Stimulated activated memory B cell treated with anti-CD40 and anti-IgM and Interleukin-4, amounts not matched to agents 10 μg/mL and 1 μg/mL and 100 μg/mL, for 72 hours (primary cell): ENCODE results near the gene NCKAP5.

Source experiments
- ATAC-seq: fragments of 150-1000 bp; cut with Tn5 transposase; 2 replicates; pipeline ENCODE4 v1.10.0; 2021
- H3K27ac Mint-ChIP-seq: one replicate; pipeline ENCODE4 v1.8.0; 2022; ENCODE audit warnings: mild to moderate bottlenecking, mixed read lengths
- H3K27me3 Mint-ChIP-seq: one replicate; pipeline ENCODE4 v1.8.0; 2022; ENCODE audit warnings: mixed read lengths
- H3K36me3 Mint-ChIP-seq: one replicate; pipeline ENCODE4 v1.8.0; 2022; ENCODE audit warnings: mixed read lengths
- H3K4me1 Mint-ChIP-seq: one replicate; pipeline ENCODE4 v1.8.0; 2022; ENCODE audit warnings: mixed read lengths
- H3K4me3 Mint-ChIP-seq: one replicate; pipeline ENCODE4 v1.8.0; 2022; ENCODE audit warnings: mild to moderate bottlenecking, moderate library complexity, mixed read lengths
- H3K9me3 Mint-ChIP-seq: one replicate; pipeline ENCODE4 v1.8.0; 2022; ENCODE audit warnings: mixed read lengths

Gene NCKAP5

DNA sequence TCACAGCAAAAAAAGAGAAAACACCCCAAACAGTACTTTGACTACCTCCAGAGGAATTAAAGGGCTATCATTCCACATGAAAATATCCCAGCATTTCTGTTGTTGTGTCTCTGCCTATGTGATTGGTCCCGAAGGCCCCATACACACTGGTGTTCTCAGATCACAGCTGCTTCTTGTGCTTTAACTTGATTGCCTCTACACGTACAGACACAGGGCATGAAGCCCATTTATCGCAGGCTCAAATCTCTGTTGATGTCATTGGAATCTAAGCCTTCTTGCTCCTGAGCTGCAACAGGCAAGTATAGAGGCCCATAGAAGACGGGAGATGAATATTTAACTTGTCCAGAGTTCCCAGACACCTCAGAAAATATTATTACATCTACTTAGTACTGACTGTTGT, 405.2 kb downstream of the NCKAP5 start:
- Mint-ChIP-seq H3K4me3 (no peak overlapping the region), H3K27me3 (no peaks in the 10 kb centered on the region), H3K36me3 (no peaks in the 10 kb centered on the region), H3K9me3 (no peaks in the 10 kb centered on the region), H3K27ac (no peak overlapping the region), H3K4me1 (no peaks in the 10 kb centered on the region)
- ATAC-seq: no peak

DNA sequence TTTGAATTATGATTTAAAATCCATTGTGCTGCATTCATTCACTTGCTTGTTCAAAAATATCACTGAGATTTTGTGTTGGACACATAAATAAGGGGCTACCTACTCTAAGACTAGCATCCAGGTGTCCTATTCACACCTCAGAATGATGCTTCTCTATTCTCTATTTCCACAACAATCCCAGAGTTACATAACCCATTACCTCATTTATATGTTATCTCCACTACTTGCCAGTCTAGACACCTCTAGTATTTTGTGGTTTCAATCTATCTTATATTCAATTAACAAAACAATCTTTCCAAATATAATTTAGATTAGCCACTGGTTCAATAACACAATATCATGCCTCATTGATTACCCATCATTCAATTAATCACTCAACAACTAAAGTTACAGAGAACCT, 409.8 kb downstream of the NCKAP5 start:
- no peak overlapping the region for H3K27ac Mint-ChIP-seq
- H3K27me3 Mint-ChIP-seq: no peaks in the 10 kb centered on the region
- ATAC-seq: no peak
- H3K4me3 Mint-ChIP-seq: no peak overlapping the region
- H3K36me3 Mint-ChIP-seq: no peaks in the 10 kb centered on the region
- no peaks in the 10 kb centered on the region for H3K4me1 Mint-ChIP-seq
- H3K9me3 Mint-ChIP-seq: peaks cover 2% of the 10 kb centered on the region

DNA sequence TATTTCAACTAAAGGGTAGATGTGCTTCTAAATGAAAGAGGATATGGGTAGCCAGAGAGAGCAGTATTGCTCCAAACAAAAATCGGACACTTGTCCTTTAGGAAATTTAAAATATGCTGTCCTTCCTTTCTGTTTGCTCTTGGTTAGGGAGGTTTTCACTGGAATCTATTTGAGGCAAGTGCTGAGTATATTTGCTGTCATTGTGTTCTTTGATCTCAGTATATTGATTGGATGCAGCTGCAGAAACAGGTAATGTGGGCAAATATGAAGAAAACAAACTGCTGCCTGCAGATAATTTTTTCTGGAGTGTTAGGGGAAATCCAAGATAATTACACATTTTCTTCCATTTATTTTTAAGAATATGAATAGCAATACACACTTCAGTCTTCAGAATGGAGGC, 410.2 kb downstream of the NCKAP5 start:
- H3K4me3 Mint-ChIP-seq: no peak overlapping the region
- peaks cover 3% of the 10 kb centered on the region for H3K9me3 Mint-ChIP-seq
- no peak overlapping the region for H3K27ac Mint-ChIP-seq
- no peaks in the 10 kb centered on the region for H3K4me1 Mint-ChIP-seq
- no peaks in the 10 kb centered on the region for H3K27me3 Mint-ChIP-seq
- ATAC-seq: no peak
- H3K36me3 Mint-ChIP-seq: no peaks in the 10 kb centered on the region

DNA sequence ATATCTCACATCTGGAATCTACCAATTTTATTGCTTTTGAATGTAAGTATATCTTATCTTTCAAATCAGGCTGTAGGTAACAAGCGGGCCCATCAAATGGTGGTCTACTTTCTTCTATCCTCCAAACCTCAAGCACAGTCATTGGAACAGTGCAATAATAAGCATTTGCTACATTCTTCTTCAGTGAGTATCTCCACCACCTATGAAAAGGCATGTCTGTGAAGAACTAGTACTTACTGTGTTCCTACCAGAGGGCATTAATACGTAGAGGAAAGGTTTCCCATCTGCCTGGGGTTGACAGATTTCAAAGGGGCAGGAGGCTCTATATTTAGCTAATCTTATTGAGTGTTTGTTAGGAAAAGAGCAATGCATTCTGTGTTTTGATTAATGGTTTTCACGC, 411.1 kb downstream of the NCKAP5 start:
- no peaks in the 10 kb centered on the region for H3K36me3 Mint-ChIP-seq
- no peak overlapping the region for H3K4me3 Mint-ChIP-seq
- no peaks in the 10 kb centered on the region for H3K4me1 Mint-ChIP-seq
- no peaks in the 10 kb centered on the region for H3K27me3 Mint-ChIP-seq
- H3K27ac Mint-ChIP-seq: no peak overlapping the region
- no peak for ATAC-seq
- H3K9me3 Mint-ChIP-seq: peaks cover 3% of the 10 kb centered on the region

DNA sequence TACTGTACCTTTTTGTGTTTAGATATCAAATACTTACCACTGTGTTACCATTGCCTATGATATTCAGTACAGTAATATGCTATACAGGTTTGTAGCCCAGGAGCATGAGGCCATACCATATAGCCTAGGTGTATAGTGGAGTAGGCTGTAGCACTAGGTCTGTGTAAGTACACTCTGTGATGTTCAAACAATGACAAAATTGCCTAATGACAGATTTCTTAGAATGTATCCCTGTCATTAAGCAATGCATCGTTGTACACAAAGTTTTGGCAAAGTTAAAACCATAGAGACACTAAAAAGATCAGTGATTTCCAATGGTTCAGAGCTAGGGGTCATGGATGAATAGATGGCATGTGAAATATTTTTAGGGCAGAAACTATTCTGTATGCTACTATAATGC, 415.5 kb downstream of the NCKAP5 start:
- no peak for ATAC-seq
- H3K4me3 Mint-ChIP-seq: no peak overlapping the region
- peaks cover 10% of the 10 kb centered on the region for H3K27me3 Mint-ChIP-seq
- no peaks in the 10 kb centered on the region for H3K4me1 Mint-ChIP-seq
- no peak overlapping the region for H3K27ac Mint-ChIP-seq
- no peaks in the 10 kb centered on the region for H3K36me3 Mint-ChIP-seq
- H3K9me3 Mint-ChIP-seq: peaks cover 5% of the 10 kb centered on the region

DNA sequence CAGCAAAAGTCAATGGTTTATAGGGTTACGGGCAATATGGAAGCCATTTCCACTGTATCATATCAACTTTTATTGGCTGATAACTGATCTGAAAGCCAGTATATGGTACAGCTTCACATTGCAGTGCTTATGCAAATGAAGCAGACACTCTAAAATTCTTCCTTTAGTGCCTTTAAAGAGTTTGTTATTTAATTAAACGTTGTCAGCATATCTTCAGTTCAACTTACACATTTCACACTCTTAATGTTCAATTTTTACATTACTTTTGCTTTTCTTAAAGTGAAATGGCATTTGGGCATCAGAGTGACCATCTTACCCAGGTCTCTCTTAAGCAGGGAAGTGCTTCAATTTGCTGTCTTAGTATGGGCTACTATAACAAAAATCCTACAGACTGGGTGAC, 420.1 kb downstream of the NCKAP5 start:
- peaks cover 10% of the 10 kb centered on the region for H3K27me3 Mint-ChIP-seq
- H3K4me3 Mint-ChIP-seq: no peak overlapping the region
- no peaks in the 10 kb centered on the region for H3K4me1 Mint-ChIP-seq
- ATAC-seq: no peak
- no peak overlapping the region for H3K27ac Mint-ChIP-seq
- peaks cover 2% of the 10 kb centered on the region for H3K9me3 Mint-ChIP-seq
- H3K36me3 Mint-ChIP-seq: no peaks in the 10 kb centered on the region

DNA sequence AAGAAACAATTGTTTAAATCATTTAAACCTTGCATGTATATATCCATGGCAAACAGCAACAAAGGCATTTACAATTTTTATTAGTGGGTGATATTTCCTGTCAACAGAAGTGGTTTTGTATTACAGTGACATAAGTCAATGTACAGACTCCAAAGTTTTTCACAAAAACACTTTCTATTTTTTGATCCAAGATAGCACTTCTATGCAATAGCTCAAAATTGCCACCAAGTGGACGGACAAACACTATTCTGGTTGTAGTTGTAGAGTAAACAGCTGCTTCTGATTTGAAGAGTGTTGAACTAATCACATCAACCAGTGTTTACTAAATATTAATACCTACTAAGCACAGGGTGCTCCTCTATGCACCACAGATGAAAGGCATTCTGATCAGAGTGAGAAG, 421.4 kb downstream of the NCKAP5 start:
- no peak overlapping the region for H3K4me3 Mint-ChIP-seq
- H3K9me3 Mint-ChIP-seq: peaks cover 2% of the 10 kb centered on the region
- no peak for ATAC-seq
- no peak overlapping the region for H3K27ac Mint-ChIP-seq
- no peaks in the 10 kb centered on the region for H3K36me3 Mint-ChIP-seq
- peaks cover 10% of the 10 kb centered on the region for H3K27me3 Mint-ChIP-seq
- H3K4me1 Mint-ChIP-seq: no peaks in the 10 kb centered on the region

DNA sequence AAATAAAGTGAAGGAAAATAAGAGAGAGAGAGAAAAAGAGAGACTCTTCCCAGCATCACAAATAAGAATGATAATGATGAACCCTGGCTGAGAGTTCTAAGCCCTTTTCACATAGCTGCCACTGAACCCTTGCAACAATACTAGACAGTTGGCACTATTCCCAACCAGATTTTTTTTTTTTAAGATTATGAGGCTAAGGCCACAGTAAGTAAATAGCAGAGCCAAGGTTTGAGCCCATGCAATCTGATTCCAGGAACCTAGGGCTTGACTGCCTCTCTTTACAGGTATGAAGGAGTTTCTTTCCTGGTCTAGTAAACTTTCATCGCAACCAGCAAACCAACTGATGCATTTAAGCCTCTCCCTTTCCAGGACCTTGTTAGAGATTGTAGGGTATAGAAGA, 424.6 kb downstream of the NCKAP5 start:
- ATAC-seq: no peak
- peaks cover 6% of the 10 kb centered on the region for H3K4me1 Mint-ChIP-seq
- no peak overlapping the region for H3K27ac Mint-ChIP-seq
- no peaks in the 10 kb centered on the region for H3K36me3 Mint-ChIP-seq
- no peaks in the 10 kb centered on the region for H3K27me3 Mint-ChIP-seq
- H3K4me3 Mint-ChIP-seq: no peak overlapping the region
- H3K9me3 Mint-ChIP-seq: no peaks in the 10 kb centered on the region

DNA sequence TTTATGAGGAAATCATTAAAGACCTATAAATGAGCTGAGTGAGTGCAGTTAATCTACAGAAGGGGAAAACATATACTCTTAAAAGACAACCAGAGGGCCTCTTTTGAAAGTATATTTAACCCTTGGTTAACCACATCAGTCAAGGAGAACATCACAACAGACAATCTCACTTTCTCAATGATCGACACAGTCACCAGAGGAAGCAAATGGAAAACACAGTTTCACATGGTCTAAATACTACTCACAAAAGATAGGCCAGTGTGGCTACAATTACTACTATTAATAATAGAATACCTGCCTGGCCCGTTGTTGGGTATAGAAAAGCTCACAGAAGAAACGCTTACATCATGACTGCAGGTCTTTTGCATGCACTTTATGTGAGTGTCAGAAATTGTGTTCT, 426.2 kb downstream of the NCKAP5 start:
- ATAC-seq: no peak
- Mint-ChIP-seq H3K27ac (no peak overlapping the region), H3K4me3 (no peak overlapping the region), H3K36me3 (no peaks in the 10 kb centered on the region), H3K9me3 (no peaks in the 10 kb centered on the region), H3K27me3 (no peaks in the 10 kb centered on the region), H3K4me1 (peaks cover 6% of the 10 kb centered on the region)

DNA sequence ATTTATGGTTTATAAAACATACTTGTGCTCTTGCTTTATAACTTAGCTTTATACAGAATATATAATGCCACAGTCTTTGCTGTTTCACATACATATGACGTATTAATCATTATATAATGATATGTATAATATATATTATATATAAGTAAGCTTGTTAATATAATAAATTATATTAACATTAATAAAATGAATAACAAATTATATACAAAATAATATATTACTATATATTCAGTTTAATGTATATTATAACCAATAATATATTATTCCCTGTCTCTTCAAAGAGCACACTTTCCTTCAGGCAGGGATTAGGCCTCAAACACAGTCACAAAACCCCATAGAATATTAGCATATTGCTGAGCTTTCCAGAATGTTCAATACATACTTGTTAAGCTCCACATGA, 427.6 kb downstream of the NCKAP5 start:
- H3K36me3 Mint-ChIP-seq: no peaks in the 10 kb centered on the region

DNA sequence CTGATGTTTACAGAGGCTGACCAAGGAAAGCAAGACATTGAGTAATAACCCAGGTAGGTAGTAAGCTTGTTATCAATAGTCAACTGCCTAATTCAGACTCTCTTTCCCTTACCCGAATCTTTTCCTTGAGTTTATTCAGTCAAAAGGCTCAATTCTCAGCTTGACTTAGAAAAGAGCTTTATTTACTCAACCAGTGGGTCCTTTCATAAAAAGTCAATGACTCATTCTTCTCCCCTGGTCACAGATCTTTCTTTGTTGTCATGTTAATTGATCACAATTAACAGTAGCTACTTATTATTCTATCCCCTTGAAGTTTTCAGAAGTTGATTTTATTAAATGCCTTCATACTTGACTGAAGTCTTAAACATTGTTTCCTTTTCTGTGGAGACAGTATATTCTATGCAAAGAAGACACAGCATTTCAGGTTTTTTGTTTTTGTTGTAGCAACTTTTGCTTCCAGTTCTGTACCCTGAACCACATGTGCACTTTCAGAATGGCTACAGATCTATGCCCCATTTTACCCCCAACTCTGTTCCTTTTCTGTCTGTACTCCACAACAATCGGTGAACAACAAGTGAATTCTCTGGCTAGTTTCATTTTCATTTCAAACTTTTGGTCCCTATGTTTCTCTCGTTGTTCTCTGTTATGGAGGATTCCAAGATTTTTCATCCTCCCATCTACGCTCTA, 428.3 kb downstream of the NCKAP5 start:
- Mint-ChIP-seq H3K9me3 (no peaks in the 10 kb centered on the region), H3K4me1 (peaks cover 6% of the 10 kb centered on the region), H3K36me3 (no peaks in the 10 kb centered on the region), H3K27me3 (no peaks in the 10 kb centered on the region), H3K27ac (no peak overlapping the region), H3K4me3 (no peak overlapping the region)
- no peak for ATAC-seq

More for the DNA sequence above, 427.6 kb downstream of the NCKAP5 start:
- Mint-ChIP-seq H3K4me3 (no peak overlapping the region), H3K4me1 (peaks cover 6% of the 10 kb centered on the region), H3K27me3 (no peaks in the 10 kb centered on the region), H3K9me3 (no peaks in the 10 kb centered on the region), H3K27ac (no peak overlapping the region)
- no peak for ATAC-seq

DNA sequence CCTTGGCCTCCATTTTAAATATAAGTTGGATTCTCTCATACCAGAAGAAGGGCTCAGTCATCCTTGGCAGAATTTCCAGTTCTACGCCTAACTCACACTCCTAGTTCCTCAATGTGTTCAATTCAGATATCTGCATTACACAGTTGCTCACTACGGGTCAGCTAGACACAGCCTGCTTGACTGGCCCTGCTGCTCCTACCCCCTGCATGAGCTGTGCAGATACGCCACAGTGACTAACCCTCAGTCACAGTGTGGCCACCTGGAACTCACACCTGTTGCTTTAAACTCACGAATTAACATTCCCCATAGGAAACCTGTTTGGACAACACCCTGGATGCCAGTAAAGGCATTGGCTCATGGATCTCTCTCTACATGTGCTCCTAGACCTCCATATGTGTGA, 429.6 kb downstream of the NCKAP5 start:
- ATAC-seq: no peak
- peaks cover 6% of the 10 kb centered on the region for H3K4me1 Mint-ChIP-seq
- H3K9me3 Mint-ChIP-seq: no peaks in the 10 kb centered on the region
- no peak overlapping the region for H3K27ac Mint-ChIP-seq
- H3K36me3 Mint-ChIP-seq: no peaks in the 10 kb centered on the region
- H3K4me3 Mint-ChIP-seq: no peak overlapping the region
- H3K27me3 Mint-ChIP-seq: no peaks in the 10 kb centered on the region

DNA sequence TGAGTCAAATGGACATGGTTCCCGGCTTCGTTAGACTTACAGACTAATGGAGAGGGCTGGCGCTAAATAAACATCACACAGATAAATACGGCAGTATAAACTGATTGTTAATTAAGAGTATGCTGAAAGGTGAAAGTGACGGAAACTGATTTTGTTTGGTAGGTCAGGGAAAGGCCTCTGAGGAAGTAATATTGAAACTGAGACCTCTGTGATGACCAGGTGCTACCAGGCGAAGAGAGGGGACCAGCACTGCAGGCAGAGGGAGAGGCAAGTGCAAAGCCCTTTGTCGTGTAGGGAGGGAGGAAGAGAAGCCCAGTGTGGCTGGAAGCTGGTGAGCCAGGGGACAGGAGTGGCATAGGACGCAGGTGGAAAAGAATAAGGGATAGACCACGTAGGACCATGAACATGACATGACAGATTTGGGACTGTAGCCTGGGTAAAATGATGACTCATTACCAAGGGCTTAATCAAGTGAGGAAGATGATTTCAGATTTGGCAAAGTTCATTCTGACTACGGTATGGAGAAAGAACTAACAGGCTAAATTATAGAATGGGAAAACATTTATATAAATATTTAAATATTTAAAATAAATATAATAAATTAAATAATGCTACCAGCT, 433.1 kb downstream of the NCKAP5 start:
- Mint-ChIP-seq H3K27ac (no peak overlapping the region), H3K36me3 (no peaks in the 10 kb centered on the region), H3K4me3 (no peak overlapping the region), H3K9me3 (no peaks in the 10 kb centered on the region), H3K27me3 (no peaks in the 10 kb centered on the region), H3K4me1 (peaks cover 2% of the 10 kb centered on the region)
- no peak for ATAC-seq

DNA sequence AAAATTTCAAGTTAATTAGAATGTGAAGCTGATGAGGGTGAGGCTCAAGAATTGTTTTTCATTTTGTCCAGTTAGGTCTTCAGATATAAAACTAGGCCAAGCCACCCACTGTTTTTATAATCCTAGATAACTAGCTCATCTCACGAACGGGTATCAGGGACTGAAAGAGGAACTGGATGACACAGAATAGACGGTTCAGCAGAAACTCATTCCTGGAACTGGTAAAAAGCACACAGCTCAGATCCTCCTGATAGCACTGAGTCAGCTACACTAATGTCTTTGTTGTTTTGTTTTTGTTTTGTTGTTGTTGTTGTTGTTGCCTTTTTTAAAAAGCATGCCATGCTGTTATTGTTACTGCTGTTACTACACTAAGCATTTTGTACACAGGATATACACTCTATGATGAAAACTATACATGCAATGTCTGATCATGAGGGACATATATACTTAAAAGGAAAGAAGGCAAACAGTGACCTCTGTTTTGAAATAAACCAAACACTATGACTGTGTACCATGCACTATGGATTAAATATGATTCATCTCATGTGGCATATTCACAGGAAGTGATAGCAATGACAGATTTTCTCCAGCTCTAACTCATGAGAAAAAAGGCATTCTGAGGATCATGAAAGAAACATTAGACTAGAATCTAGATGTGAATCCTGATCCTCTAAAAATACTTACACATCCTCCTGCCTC, 437.6 kb downstream of the NCKAP5 start:
- Mint-ChIP-seq H3K36me3 (no peaks in the 10 kb centered on the region), H3K4me1 (no peaks in the 10 kb centered on the region), H3K27ac (no peak overlapping the region), H3K27me3 (no peaks in the 10 kb centered on the region), H3K9me3 (no peaks in the 10 kb centered on the region), H3K4me3 (no peak overlapping the region)
- peak; percentile 65 for ATAC-seq

DNA sequence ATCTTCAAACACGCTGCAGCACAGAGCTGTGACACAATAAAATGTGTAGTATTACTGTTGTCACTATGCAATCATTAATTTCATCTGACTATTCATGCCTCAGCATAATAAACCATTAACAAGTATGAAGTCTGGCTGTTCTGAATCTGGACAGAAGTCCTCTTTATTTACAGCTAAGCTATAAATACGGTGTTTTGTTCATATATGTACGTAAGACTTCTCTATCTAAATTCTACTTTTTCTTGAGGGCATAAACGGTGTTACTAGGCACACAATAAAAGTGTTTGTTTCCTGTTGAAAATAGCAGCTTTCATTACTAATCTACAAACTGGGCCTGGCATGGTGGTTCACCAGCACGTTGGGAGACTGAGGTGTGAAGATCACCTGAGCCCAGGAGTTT, 443.8 kb downstream of the NCKAP5 start:
- Mint-ChIP-seq H3K27me3 (no peaks in the 10 kb centered on the region), H3K27ac (no peak overlapping the region), H3K36me3 (no peaks in the 10 kb centered on the region)

DNA sequence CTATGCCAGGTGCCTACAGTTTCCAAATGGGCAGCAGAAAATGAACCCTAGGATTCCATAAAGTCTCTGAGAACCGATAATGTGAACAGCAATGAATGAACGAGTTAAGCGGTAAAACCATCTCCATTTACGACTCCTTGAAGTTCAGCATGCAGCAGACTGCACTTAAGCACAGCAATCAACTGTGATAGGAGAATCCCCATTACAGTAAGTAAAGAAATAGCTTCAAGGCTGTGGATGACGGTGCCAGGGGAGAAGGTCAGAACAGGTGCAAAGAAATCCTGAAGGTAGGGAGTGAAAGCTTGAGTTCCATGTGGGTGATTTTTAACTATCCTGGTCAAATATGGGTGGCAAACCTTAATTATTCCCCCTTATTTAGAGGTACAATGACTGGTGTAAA, 444.4 kb downstream of the NCKAP5 start:
- Mint-ChIP-seq H3K27ac (no peak overlapping the region), H3K27me3 (no peaks in the 10 kb centered on the region), H3K4me3 (no peak overlapping the region), H3K36me3 (no peaks in the 10 kb centered on the region), H3K4me1 (no peaks in the 10 kb centered on the region), H3K9me3 (no peaks in the 10 kb centered on the region)
- ATAC-seq: no peak

More for the DNA sequence above, 443.8 kb downstream of the NCKAP5 start:
- Mint-ChIP-seq H3K4me1 (no peaks in the 10 kb centered on the region), H3K9me3 (no peaks in the 10 kb centered on the region), H3K4me3 (no peak overlapping the region)
- ATAC-seq: no peak
